EL (cell line): Measurements from ENCODE around the gene GTF3C5.
A peak's percentile ranks its signal among the peaks of the same experiment; 100 is the strongest.
"Not testable (repeated sequence)": the region's sequence is repeated elsewhere in the genome, so short reads cannot be mapped to it uniquely, and the experiment has no call there.

Experiments
- DNase-seq: peaks from one replicate; pipeline ENCODE4 v3.0.0-alpha.2; 2016

The GTF3C5 gene

GRCh38 chr9:133072210-133072609 is 41.4 kb downstream of the GTF3C5 start:
- not testable (repeated sequence) for DNase-seq

- DNase-seq = no peak
These were observed 42.6 kb downstream of the GTF3C5 start for GRCh38 chr9:133073086-133074014.

- DNase-seq = peak; percentile 54
These were observed 43.4 kb downstream of the GTF3C5 start for GRCh38 chr9:133074111-133074651.

- DNase-seq = peak; percentile 88
These were observed 45.3 kb downstream of the GTF3C5 start for GRCh38 chr9:133075925-133076630.

GRCh38 chr9:133076691-133077090 is 45.9 kb downstream of the GTF3C5 start:
- DNase-seq = no peak

GRCh38 chr9:133078486-133078885 is 47.7 kb downstream of the GTF3C5 start:
- no peak for DNase-seq

- DNase-seq = no peak
These were observed 49.4 kb downstream of the GTF3C5 start for GRCh38 chr9:133080161-133080560.

GRCh38 chr9:133080786-133081779 is 50.3 kb downstream of the GTF3C5 start:
- DNase-seq = not testable (repeated sequence)

GRCh38 chr9:133081957-133082644 is 51.3 kb downstream of the GTF3C5 start:
- not testable (repeated sequence) for DNase-seq

- not testable (repeated sequence) for DNase-seq
These were observed 52.9 kb downstream of the GTF3C5 start for GRCh38 chr9:133083688-133084087.

- not testable (repeated sequence) for DNase-seq
These were observed 55.5 kb downstream of the GTF3C5 start for GRCh38 chr9:133086212-133086860.

GRCh38 chr9:133086894-133087293 is 56.1 kb downstream of the GTF3C5 start:
- no peak for DNase-seq

- DNase-seq = no peak
These were observed 56.8 kb downstream of the GTF3C5 start for GRCh38 chr9:133087429-133088145.

- no peak for DNase-seq
These were observed 57.5 kb downstream of the GTF3C5 start for GRCh38 chr9:133088146-133088750.

- no peak for DNase-seq
These were observed 58.0 kb downstream of the GTF3C5 start for GRCh38 chr9:133088756-133089155.

GRCh38 chr9:133089271-133089671 is 58.5 kb downstream of the GTF3C5 start:
- no peak for DNase-seq

- no peak for DNase-seq
These were observed 59.4 kb downstream of the GTF3C5 start for GRCh38 chr9:133090187-133090586.

- DNase-seq = no peak
These were observed 60.1 kb downstream of the GTF3C5 start for GRCh38 chr9:133090752-133091385.

GRCh38 chr9:133094351-133094750 is 63.6 kb downstream of the GTF3C5 start:
- not testable (repeated sequence) for DNase-seq
